Endothelial cell of umbilical vein (primary cell): ENCODE data around the gene USP47. TPM values are rescaled to one million over a fixed set of nuclear protein-coding genes. Genes with fewer than 3 reads are reported as not detected.

Source experiments
- BruUV-seq: library from RNA; stranded (reverse); fragments of 400-500 nt; replicated peaks from 2 replicates; lab custom pipeline; 2021; lab: Mats Ljungman, UMichigan
- CTCF ChIA-PET: fragments of 300-600, 350-600 bp; sonication (Branson Sonifier 250); formaldehyde crosslinking; loops from one replicate; lab custom pipeline; 2021; ENCODE audit warnings: antibody characterized with exemption, inconsistent platforms; lab: Charles Lee
- POLR2A ChIA-PET: fragments of 300-600, 350-600 bp; sonication (Branson Sonifier 250); formaldehyde crosslinking; loops from one replicate; lab custom pipeline; 2021; ENCODE audit warnings: antibody characterized with exemption, inconsistent platforms; lab: Charles Lee
- DNase-seq: peaks from one replicate; pipeline ENCODE4 v3.0.0-alpha.2; 2011; ENCODE audit warnings: low read depth, low spot score
- FAIRE-seq: peaks from 2 replicates; lab custom pipeline; 2011; peaks lifted over from hg19 to GRCh38; lab: Jason Lieb, UNC
- H2AFZ ChIP-seq: 2 replicates; pipeline ENCODE4 v1.6.0; 2012; ENCODE audit warnings: low read depth, low read length, control low read depth, inconsistent platforms
- H3K27ac ChIP-seq: 2 replicates; pipeline ENCODE4 v1.5.1; 2011; ENCODE audit warnings: low read depth, mild to moderate bottlenecking, control low read depth, low read length, moderate library complexity; ENCODE audit not compliant: insufficient read depth
- H3K27me3 ChIP-seq, 2 experiments: 2 replicates each; pipeline versions ENCODE4 v1.6.0 to v1.6.1; 2011; ENCODE audit warnings: low read length in 2 of 2, mixed read lengths in 1 of 2; ENCODE audit not compliant: control insufficient read depth in 2 of 2, insufficient read depth in 2 of 2
- H3K36me3 ChIP-seq, 2 experiments: 2 replicates in 1 of 2; 3 replicates in 1 of 2; pipeline ENCODE4 v1.5.1; 2011; ENCODE audit warnings: low read length in 2 of 2, mild to moderate bottlenecking in 1 of 2, moderate library complexity in 1 of 2; ENCODE audit not compliant: control insufficient read depth in 2 of 2, insufficient read depth in 2 of 2; ENCODE audit errors: extremely low read depth in 1 of 2
- H3K4me1 ChIP-seq: 3 replicates; pipeline ENCODE4 v1.5.1; 2011; ENCODE audit warnings: mild to moderate bottlenecking, low read length; ENCODE audit not compliant: control insufficient read depth, insufficient read depth; ENCODE audit errors: extremely low read depth
- H3K4me2 ChIP-seq: 2 replicates; pipeline ENCODE4 v1.6.1; 2011; ENCODE audit warnings: low read length, control low read depth, mixed read lengths; ENCODE audit not compliant: insufficient read depth
- H3K4me3 ChIP-seq, 3 experiments: fragments of 200-600 bp in 1 of 3; sonication (generic), shearing (Covaris generic) in 1 of 3; replicated peaks in 1 of 3; 2 replicates each; pipeline ENCODE4 v1.5.1; 2011 to 2016; ENCODE audit warnings: control low read depth in 3 of 3, low read length in 3 of 3, mild to moderate bottlenecking in 2 of 3, inconsistent platforms in 1 of 3, low read depth in 1 of 3, moderate library complexity in 1 of 3; ENCODE audit not compliant: insufficient read depth in 1 of 3
- H3K79me2 ChIP-seq: 2 replicates; pipeline ENCODE4 v1.6.0; 2012; ENCODE audit warnings: low read length, inconsistent platforms; ENCODE audit not compliant: control insufficient read depth, insufficient read depth
- H3K9ac ChIP-seq: replicated peaks from 2 replicates; pipeline ENCODE3; 2011; ENCODE audit warnings: low read length, control low read depth; ENCODE audit not compliant: insufficient read depth; ENCODE audit errors: extremely low read depth
- H3K9me1 ChIP-seq: replicated peaks from 3 replicates; pipeline ENCODE4 v1.6.0; 2011; ENCODE audit warnings: mild to moderate bottlenecking, low read length; ENCODE audit not compliant: control insufficient read depth, insufficient read depth; ENCODE audit errors: extremely low read depth
- H3K9me3 ChIP-seq: replicated peaks from 2 replicates; pipeline ENCODE4 v1.5.1; 2012; ENCODE audit warnings: low read length, inconsistent platforms; ENCODE audit not compliant: control insufficient read depth, insufficient read depth
- H4K20me1 ChIP-seq: replicated peaks from 2 replicates; pipeline ENCODE3; 2011; ENCODE audit warnings: mild to moderate bottlenecking, low read length; ENCODE audit not compliant: control insufficient read depth, insufficient read depth; ENCODE audit errors: extremely low read depth
- EZH2 ChIP-seq: IDR thresholded peaks from 2 replicates; pipeline ENCODE4 v1.6.1; 2012; ENCODE audit warnings: borderline replicate concordance, low read depth, mild to moderate bottlenecking, moderate library complexity, low read length, inconsistent platforms; ENCODE audit not compliant: severe bottlenecking
- FOS ChIP-seq: IDR thresholded peaks from 2 replicates; pipeline ENCODE4 v1.6.1; 2011; ENCODE audit warnings: mild to moderate bottlenecking, low read length, moderate library complexity, borderline replicate concordance; ENCODE audit not compliant: insufficient read depth
- GATA2 ChIP-seq: IDR thresholded peaks from 2 replicates; pipeline ENCODE4 v1.7.0; 2011; ENCODE audit warnings: low read depth, mild to moderate bottlenecking, moderate library complexity, mixed read lengths, low read length; ENCODE audit not compliant: insufficient read length, insufficient read depth
- JUN ChIP-seq: IDR thresholded peaks from 2 replicates; pipeline ENCODE4 v1.6.1; 2011; ENCODE audit warnings: borderline replicate concordance, low read depth; ENCODE audit not compliant: insufficient read length, insufficient read depth
- MYC ChIP-seq: IDR thresholded peaks from one replicate; pipeline ENCODE4 v1.6.1; 2011; ENCODE audit warnings: mild to moderate bottlenecking, low read depth, low read length
- POLR2A ChIP-seq: IDR thresholded peaks from 2 replicates; pipeline ENCODE4 v1.6.1; 2012; ENCODE audit warnings: low read depth, mild to moderate bottlenecking, control low read depth, low read length
- POLR2AphosphoS5 ChIP-seq: IDR thresholded peaks from 2 replicates; pipeline ENCODE4 v1.6.1; 2012; ENCODE audit warnings: low read depth, mild to moderate bottlenecking, control low read depth, low read length, moderate library complexity; ENCODE audit not compliant: insufficient read depth
- dilution Hi-C: fragments of 300-500 bp; cut with MboI; formaldehyde crosslinking; loops from one replicate; pipeline ENCODE4 v1.15.0; 2019; ENCODE audit warnings: low sequenced_read_pairs; ENCODE audit not compliant: extremely low pct_ligation_motif_present
- intact Hi-C: fragments of 100-400 bp; cut with micrococcal nuclease; formaldehyde crosslinking; loops from one replicate; pipeline ENCODE4 v1.10.0; 2022
- polyA plus RNA-seq, 4 experiments: library from polyadenylated mRNA; depleted of rRNA in 3 of 4; stranded (reverse) in 3 of 4; unstranded in 1 of 4; fragments of >200 nt; gene quantifications; 2 replicates each; pipeline versions ENCODE4 v1.2.1 to v1.2.3, GENCODE V29; 2011 to 2012; ENCODE audit warnings: missing spikeins in 1 of 4
- total RNA-seq: library from RNA; stranded (reverse); gene quantifications from 2 replicates; pipeline ENCODE4 v1.2.3, GENCODE V29; 2021
- TF ChIP-seq, protein P1 (sequence below): IDR thresholded peaks from 2 replicates; pipeline ENCODE4 v1.6.1; 2011; ENCODE audit not compliant: insufficient read depth, insufficient read length
- TF ChIP-seq, protein P2 (sequence below), 2 donors: IDR thresholded peaks; 1 replicate in 1 of 2; 2 replicates in 1 of 2; pipeline ENCODE4 v1.5.1; 2011; ENCODE audit warnings: low read length in 2 of 2, mild to moderate bottlenecking in 2 of 2, moderate library complexity in 2 of 2, control low read depth in 1 of 2, inconsistent platforms in 1 of 2, low read depth in 1 of 2; ENCODE audit not compliant: insufficient read depth in 1 of 2; ENCODE audit errors: extremely low read depth in 1 of 2

The USP47 gene
- total and polyA plus RNA-seq, 2 donors (not counting 3 experiments of a cell fraction or from before 2014, with no cell fraction given): 7.8 to 38.0 TPM

DNA sequence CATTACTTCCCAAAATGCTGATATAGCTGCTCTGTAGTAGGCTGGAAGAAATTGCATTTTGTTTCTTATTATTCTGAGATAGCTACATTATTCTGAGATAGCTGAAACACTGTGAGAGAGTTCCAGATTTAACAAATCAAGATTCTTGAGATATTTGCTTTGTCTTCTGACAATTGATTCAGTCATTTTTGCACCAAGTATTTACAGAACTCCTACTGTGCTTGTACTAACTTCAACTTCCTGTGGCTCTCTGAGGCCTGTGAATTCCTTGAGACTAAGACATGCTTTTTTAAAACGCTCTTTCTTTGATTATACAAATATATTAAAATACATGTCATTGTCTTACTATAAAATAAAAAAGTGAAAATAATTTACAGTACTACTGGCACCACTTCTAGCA lies 52.7 kb downstream of the USP47 start:
- CTCF ChIA-PET: interaction anchor here (1.0 to 1.4 kb wide), 3 partner anchors 32 to 95 kb away, joined by 3 to 4 read pairs (median 3); no protein-coding TSS in a partner anchor

More for the DNA sequence above, 52.7 kb downstream of the USP47 start:
- no peak overlapping the region for H3K9ac ChIP-seq
- no peak for TF ChIP-seq FOS
- no peak for TF ChIP-seq JUN
- no peak for TF ChIP-seq EZH2
- TF ChIP-seq MYC: no peak
- no peak for TF ChIP-seq POLR2AphosphoS5
- no peak for TF ChIP-seq POLR2A
- TF ChIP-seq, protein P1, sequence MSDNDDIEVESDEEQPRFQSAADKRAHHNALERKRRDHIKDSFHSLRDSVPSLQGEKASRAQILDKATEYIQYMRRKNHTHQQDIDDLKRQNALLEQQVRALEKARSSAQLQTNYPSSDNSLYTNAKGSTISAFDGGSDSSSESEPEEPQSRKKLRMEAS: no peak
- no peak for TF ChIP-seq GATA2
- TF ChIP-seq, protein P2, sequence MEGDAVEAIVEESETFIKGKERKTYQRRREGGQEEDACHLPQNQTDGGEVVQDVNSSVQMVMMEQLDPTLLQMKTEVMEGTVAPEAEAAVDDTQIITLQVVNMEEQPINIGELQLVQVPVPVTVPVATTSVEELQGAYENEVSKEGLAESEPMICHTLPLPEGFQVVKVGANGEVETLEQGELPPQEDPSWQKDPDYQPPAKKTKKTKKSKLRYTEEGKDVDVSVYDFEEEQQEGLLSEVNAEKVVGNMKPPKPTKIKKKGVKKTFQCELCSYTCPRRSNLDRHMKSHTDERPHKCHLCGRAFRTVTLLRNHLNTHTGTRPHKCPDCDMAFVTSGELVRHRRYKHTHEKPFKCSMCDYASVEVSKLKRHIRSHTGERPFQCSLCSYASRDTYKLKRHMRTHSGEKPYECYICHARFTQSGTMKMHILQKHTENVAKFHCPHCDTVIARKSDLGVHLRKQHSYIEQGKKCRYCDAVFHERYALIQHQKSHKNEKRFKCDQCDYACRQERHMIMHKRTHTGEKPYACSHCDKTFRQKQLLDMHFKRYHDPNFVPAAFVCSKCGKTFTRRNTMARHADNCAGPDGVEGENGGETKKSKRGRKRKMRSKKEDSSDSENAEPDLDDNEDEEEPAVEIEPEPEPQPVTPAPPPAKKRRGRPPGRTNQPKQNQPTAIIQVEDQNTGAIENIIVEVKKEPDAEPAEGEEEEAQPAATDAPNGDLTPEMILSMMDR (IDR thresholded peaks at IDR 0.05; ENCODE audit: extremely low read depth in 1 of 2, insufficient read depth in 1 of 2, low read depth in 1 of 2, low read length in 2 of 2): no peak
- H3K27me3 ChIP-seq: no peaks in the 10 kb centered on the region
- FAIRE-seq (no peak), DNase-seq (no peak)
- POLR2A ChIA-PET: no interaction called here
- intact Hi-C loops: loop anchor here (2.0 kb wide), 1 partner anchor 52 kb away; no protein-coding TSS in a partner anchor
- no peaks in the 10 kb centered on the region for H3K9me1 ChIP-seq
- no peak overlapping the region for H3K4me3 ChIP-seq
- no TSS peak for BruUV-seq
- H3K4me1 ChIP-seq: no peaks in the 10 kb centered on the region
- dilution Hi-C loops: no loop called here
- peaks cover 2 to 3% of the 10 kb centered on the region in 2 experiments for H3K36me3 ChIP-seq
- no peak overlapping the region for H3K27ac ChIP-seq
- no peaks in the 10 kb centered on the region for H4K20me1 ChIP-seq
- no peak overlapping the region for H3K4me2 ChIP-seq
- H3K79me2 ChIP-seq: no peaks in the 10 kb centered on the region
- H3K9me3 ChIP-seq: no peaks in the 10 kb centered on the region
- no peak overlapping the region for H2AFZ ChIP-seq
